HCT116 (cell line): Measurements from ENCODE around the gene PLA2G15. TPM values are rescaled to one million over a fixed set of nuclear protein-coding genes. Genes with fewer than 3 reads are reported as not detected.

Source experiments
- ATAC-seq: fragments of 200-7000 bp; cut with Tn5 transposase; 2 replicates; pipeline ENCODE4 v1.9.1; 2020; ENCODE audit warnings: mild to moderate bottlenecking, moderate library complexity
- BruUV-seq: library from RNA; stranded (reverse); fragments of 400-500 nt; replicated peaks from 2 replicates; lab custom pipeline; 2021; lab: Mats Ljungman, UMichigan
- CTCF ChIA-PET: fragments of 300-600 bp; sonication (Branson Sonifier 250); formaldehyde crosslinking; loops from one replicate; lab custom pipeline; 2021; ENCODE audit warnings: antibody characterized with exemption; lab: Charles Lee
- POLR2A ChIA-PET: fragments of 300-600, 350-600 bp; sonication (Branson Sonifier 250); formaldehyde crosslinking; loops from one replicate; lab custom pipeline; 2021; ENCODE audit warnings: antibody characterized with exemption; lab: Charles Lee
- RAD21 ChIA-PET, 2 experiments: fragments of 300-600 bp; sonication (Branson Sonifier 250); formaldehyde crosslinking; loops; one replicate each; lab custom pipeline; 2023; ENCODE audit warnings: low total read pairs in 2 of 2; ENCODE audit not compliant: uncharacterized antibody in 2 of 2, unreplicated experiment in 2 of 2, low non-redundant PET in 1 of 2; lab: Charles Lee
- DNase-seq: peaks from one replicate; pipeline ENCODE4 v3.0.0-alpha.2; 2010; ENCODE audit warnings: low read depth, low spot score
- H2AFZ ChIP-seq: fragments of 200-600 bp; shearing (Covaris generic), sonication (generic); 2 replicates; pipeline ENCODE4 v1.6.1; 2017; ENCODE audit warnings: low read depth, mixed run types, mixed read lengths, antibody characterized with exemption, low read length; ENCODE audit not compliant: poor library complexity, severe bottlenecking
- H3K27ac ChIP-seq: 2 replicates; pipeline ENCODE4 v1.5.1; 2012; ENCODE audit warnings: low read depth, low read length
- H3K27me3 ChIP-seq: fragments of 200-600 bp; sonication (generic); 2 replicates; pipeline ENCODE4 v1.6.1; 2016; ENCODE audit warnings: mixed run types, low read length, mixed read lengths; ENCODE audit not compliant: insufficient read depth
- H3K36me3 ChIP-seq, 2 experiments: fragments of 200-500 bp in 1 of 2; fragments of 200-600 bp in 1 of 2; sonication (Bioruptor generic) in 1 of 2; sonication (generic) in 1 of 2; 2 replicates each; pipeline versions ENCODE4 v1.5.1 to v1.6.1; 2014 to 2016; ENCODE audit warnings: low read length in 2 of 2, inconsistent platforms in 1 of 2, mixed read lengths in 1 of 2, mixed run types in 1 of 2; ENCODE audit not compliant: insufficient read depth in 2 of 2, control insufficient read depth in 1 of 2
- H3K4me1 ChIP-seq, 2 experiments: fragments of 200-600 bp in 1 of 2; sonication (generic) in 1 of 2; 2 replicates each; pipeline versions ENCODE4 v1.5.1 to v1.6.1; 2012 to 2017; ENCODE audit warnings: low read length in 2 of 2, inconsistent platforms in 1 of 2, mild to moderate bottlenecking in 1 of 2, mixed read lengths in 1 of 2, mixed run types in 1 of 2, moderate library complexity in 1 of 2; ENCODE audit not compliant: insufficient read depth in 2 of 2, control insufficient read depth in 1 of 2
- H3K4me2 ChIP-seq: fragments of 200-600 bp; sonication (generic); 2 replicates; pipeline ENCODE4 v1.6.1; 2017; ENCODE audit warnings: mixed run types, low read length, mixed read lengths
- H3K4me3 ChIP-seq, 2 experiments: fragments of 200-600 bp in 1 of 2; sonication (generic) in 1 of 2; replicated peaks in 1 of 2; 2 replicates each; pipeline ENCODE4 v1.5.1; 2011 to 2016; ENCODE audit warnings: low read length in 2 of 2, control low read depth in 1 of 2, low read depth in 1 of 2, mild to moderate bottlenecking in 1 of 2, mixed read lengths in 1 of 2, mixed run types in 1 of 2
- H3K79me2 ChIP-seq: fragments of 200-600 bp; sonication (generic); 2 replicates; pipeline ENCODE4 v1.6.1; 2017; ENCODE audit warnings: mild to moderate bottlenecking, mixed run types, low read length, moderate library complexity, mixed read lengths; ENCODE audit not compliant: insufficient read depth
- H3K9ac ChIP-seq: fragments of 200-600 bp; sonication (generic); 2 replicates; pipeline ENCODE4 v1.6.1; 2016; ENCODE audit warnings: low read length, mixed read lengths
- H3K9me2 ChIP-seq: fragments of 200-600 bp; sonication (generic), shearing (Covaris generic); 2 replicates; pipeline ENCODE4 v1.6.1; 2017; ENCODE audit warnings: mixed run types, mild to moderate bottlenecking, moderate library complexity; ENCODE audit not compliant: insufficient read depth
- H3K9me3 ChIP-seq, 2 experiments: fragments of 200-500 bp in 1 of 2; fragments of 200-600 bp in 1 of 2; sonication (Bioruptor generic) in 1 of 2; sonication (generic) in 1 of 2; 2 replicates each; pipeline ENCODE4 v1.6.1; 2014 to 2017; ENCODE audit warnings: low read length in 2 of 2, mixed read lengths in 2 of 2, inconsistent platforms in 1 of 2, low read depth in 1 of 2, mild to moderate bottlenecking in 1 of 2, mixed run types in 1 of 2, moderate library complexity in 1 of 2; ENCODE audit not compliant: control insufficient read depth in 1 of 2, insufficient read depth in 1 of 2
- H4K20me1 ChIP-seq: fragments of 200-600 bp; sonication (generic), shearing (Covaris generic); 2 replicates; pipeline ENCODE4 v1.6.1; 2017; ENCODE audit warnings: mixed run types, mild to moderate bottlenecking, moderate library complexity; ENCODE audit not compliant: insufficient read depth
- CBX3 ChIP-seq: IDR thresholded peaks from 2 replicates; pipeline ENCODE4 v1.6.1; 2012; ENCODE audit warnings: low read depth
- CEBPB ChIP-seq: IDR thresholded peaks from 2 replicates; pipeline ENCODE4 v1.6.1; 2012; ENCODE audit warnings: low read depth
- EGR1 ChIP-seq: IDR thresholded peaks from 2 replicates; pipeline ENCODE4 v1.6.1; 2012; ENCODE audit warnings: low read depth
- ELF1 ChIP-seq: IDR thresholded peaks from 2 replicates; pipeline ENCODE4 v1.6.1; 2012; ENCODE audit warnings: low read depth, borderline replicate concordance
- EZH2 ChIP-seq: fragments of 200-600 bp; sonication (generic); IDR thresholded peaks from 2 replicates; pipeline ENCODE4 v1.6.1; 2017; ENCODE audit warnings: antibody characterized with exemption, mixed run types
- EZH2phosphoT487 ChIP-seq: fragments of 200-600 bp; IDR thresholded peaks from 2 replicates; pipeline ENCODE4 v1.6.1; 2018; ENCODE audit warnings: antibody characterized with exemption, borderline replicate concordance
- FOSL1 ChIP-seq: IDR thresholded peaks from 2 replicates; pipeline ENCODE4 v1.6.1; 2012; ENCODE audit warnings: low read depth
- JUND ChIP-seq: IDR thresholded peaks from 2 replicates; pipeline ENCODE4 v1.6.1; 2012
- MAX ChIP-seq: IDR thresholded peaks from 2 replicates; pipeline ENCODE4 v1.6.1; 2012
- POLR2A ChIP-seq: IDR thresholded peaks from 2 replicates; pipeline ENCODE4 v1.7.0; 2011; ENCODE audit warnings: borderline replicate concordance; ENCODE audit not compliant: insufficient read depth, insufficient read length; ENCODE audit errors: extremely low read depth
- POLR2AphosphoS5 ChIP-seq: IDR thresholded peaks from 2 replicates; pipeline ENCODE4 v1.6.1; 2011; ENCODE audit warnings: mild to moderate bottlenecking, low read depth, low read length, moderate library complexity
- RAD21 ChIP-seq: IDR thresholded peaks from 2 replicates; pipeline ENCODE4 v1.6.1; 2012; ENCODE audit warnings: low read depth, mild to moderate bottlenecking
- REST ChIP-seq: IDR thresholded peaks from 2 replicates; pipeline ENCODE4 v1.6.1; 2012; ENCODE audit warnings: low read depth
- SIN3A ChIP-seq: IDR thresholded peaks from 2 replicates; pipeline ENCODE4 v1.6.1; 2012; ENCODE audit warnings: low read depth
- SP1 ChIP-seq: IDR thresholded peaks from 2 replicates; pipeline ENCODE4 v1.6.1; 2012; ENCODE audit warnings: low read depth
- TCF7L2 ChIP-seq: IDR thresholded peaks from 2 replicates; pipeline ENCODE4 v1.7.0; 2011; ENCODE audit warnings: borderline replicate concordance, inconsistent platforms; ENCODE audit not compliant: insufficient read depth, insufficient read length; ENCODE audit errors: extremely low read depth
- ZBTB33 ChIP-seq: IDR thresholded peaks from 2 replicates; pipeline ENCODE4 v1.6.1; 2011; ENCODE audit warnings: mild to moderate bottlenecking, low read length, moderate library complexity; ENCODE audit not compliant: insufficient replicate concordance; ENCODE audit errors: extremely low read depth
- ZNF274 ChIP-seq: fragments of 200-500 bp; sonication (Bioruptor generic); IDR thresholded peaks from 2 replicates; pipeline ENCODE4 v1.6.1; 2014; ENCODE audit warnings: mild to moderate bottlenecking, low read depth, low read length, inconsistent platforms
- intact Hi-C: fragments of 100-400 bp; cut with micrococcal nuclease; formaldehyde crosslinking; loops from 2 replicates; pipeline ENCODE4 v1.10.0; 2022
- total RNA-seq: library from RNA; stranded (reverse); gene quantifications from one replicate; pipeline ENCODE4 v1.2.1, GENCODE V29; 2021; ENCODE audit not compliant: unreplicated experiment
- TF ChIP-seq, protein P1 (sequence below), 3 experiments: fragments of 200-600 bp in 1 of 3; sonication (generic) in 1 of 3; IDR thresholded peaks in 2 of 3; conservative IDR thresholded peaks in 1 of 3; 2 replicates each; pipeline ENCODE4 v1.5.1; 2012 to 2017; ENCODE audit warnings: low read depth in 2 of 3, low read length in 2 of 3, antibody characterized with exemption in 1 of 3, borderline replicate concordance in 1 of 3, control low read depth in 1 of 3, mild to moderate bottlenecking in 1 of 3, mixed read lengths in 1 of 3, mixed run types in 1 of 3, moderate library complexity in 1 of 3; ENCODE audit not compliant: insufficient read depth in 1 of 3
- TF ChIP-seq, protein P2 (sequence below): IDR thresholded peaks from 2 replicates; pipeline ENCODE4 v1.6.1; 2012

The PLA2G15 gene
- total RNA-seq, 1 experiment from 2014 or later, result 7.5 TPM

GRCh38 chr16:68289621-68290329 lies 44.6 kb downstream of the PLA2G15 start:
- RAD21 ChIA-PET, result no interaction called here
- H3K4me1 ChIP-seq, result peaks cover 0 to 7% of the 10 kb centered on the region in 2 experiments; a peak in 1 of 4 replicates
- peaks cover 36% of the 10 kb centered on the region for H3K79me2 ChIP-seq
- no peak overlapping the region for H3K4me2 ChIP-seq
- POLR2A ChIA-PET, result no interaction called here
- H3K27me3 ChIP-seq, result no peaks in the 10 kb centered on the region
- intact Hi-C loops, result no loop called here
- CTCF ChIA-PET, result interaction anchor here (2.2 kb wide), 1 partner anchor 26 kb away, joined by 6 read pairs; the partner anchor contains the start of gene SLC7A6
- no peak overlapping the region for H3K27ac ChIP-seq
- H3K4me3 ChIP-seq, result no peak overlapping the region
- peaks cover 2 to 46% of the 10 kb centered on the region in 2 experiments; a peak in 2 of 4 replicates for H3K36me3 ChIP-seq
- no peak overlapping the region for H3K9ac ChIP-seq
- TF ChIP-seq EGR1 (no peak), POLR2A (no peak), JUND (no peak), SP1 (no peak), ZNF274 (no peak), ELF1 (no peak), FOSL1 (no peak), RAD21 (no peak), SIN3A (no peak), TCF7L2 (no peak), POLR2AphosphoS5 (no peak), REST (no peak), EZH2 (no peak), CEBPB (no peak), MAX (no peak), EZH2phosphoT487 (no peak), ZBTB33 (no peak), CBX3 (no peak)
- TF ChIP-seq, protein P1, sequence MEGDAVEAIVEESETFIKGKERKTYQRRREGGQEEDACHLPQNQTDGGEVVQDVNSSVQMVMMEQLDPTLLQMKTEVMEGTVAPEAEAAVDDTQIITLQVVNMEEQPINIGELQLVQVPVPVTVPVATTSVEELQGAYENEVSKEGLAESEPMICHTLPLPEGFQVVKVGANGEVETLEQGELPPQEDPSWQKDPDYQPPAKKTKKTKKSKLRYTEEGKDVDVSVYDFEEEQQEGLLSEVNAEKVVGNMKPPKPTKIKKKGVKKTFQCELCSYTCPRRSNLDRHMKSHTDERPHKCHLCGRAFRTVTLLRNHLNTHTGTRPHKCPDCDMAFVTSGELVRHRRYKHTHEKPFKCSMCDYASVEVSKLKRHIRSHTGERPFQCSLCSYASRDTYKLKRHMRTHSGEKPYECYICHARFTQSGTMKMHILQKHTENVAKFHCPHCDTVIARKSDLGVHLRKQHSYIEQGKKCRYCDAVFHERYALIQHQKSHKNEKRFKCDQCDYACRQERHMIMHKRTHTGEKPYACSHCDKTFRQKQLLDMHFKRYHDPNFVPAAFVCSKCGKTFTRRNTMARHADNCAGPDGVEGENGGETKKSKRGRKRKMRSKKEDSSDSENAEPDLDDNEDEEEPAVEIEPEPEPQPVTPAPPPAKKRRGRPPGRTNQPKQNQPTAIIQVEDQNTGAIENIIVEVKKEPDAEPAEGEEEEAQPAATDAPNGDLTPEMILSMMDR (IDR thresholded peaks at IDR 0.05 in 2 of 3, conservative IDR thresholded peaks at IDR 0.05 in 1 of 3; ENCODE audit: borderline replicate concordance in 1 of 3, insufficient read depth in 1 of 3, low read depth in 2 of 3, low read length in 2 of 3), result no peak
- TF ChIP-seq, protein P2, sequence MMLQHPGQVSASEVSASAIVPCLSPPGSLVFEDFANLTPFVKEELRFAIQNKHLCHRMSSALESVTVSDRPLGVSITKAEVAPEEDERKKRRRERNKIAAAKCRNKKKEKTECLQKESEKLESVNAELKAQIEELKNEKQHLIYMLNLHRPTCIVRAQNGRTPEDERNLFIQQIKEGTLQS, result no peak
- no peak for ATAC-seq
- no peaks in the 10 kb centered on the region for H4K20me1 ChIP-seq
- no peak overlapping the region for H2AFZ ChIP-seq
- H3K9me3 ChIP-seq, result no peaks in the 10 kb centered on the region
- H3K9me2 ChIP-seq, result no peaks in the 10 kb centered on the region
- DNase-seq, result no peak
- BruUV-seq, result no TSS peak
